Measurements from ENCODE around the gene KTN1.
A peak's percentile ranks its signal among the peaks of the same experiment; 100 is the strongest.

The KTN1 gene
- 362 to 425 (median 397) reads per million in 4 experiments for total RNA-seq

- peak; percentile 64 for DNase-seq
Measured at GRCh38 chr14:55579724-55580469, at the start of gene KTN1. Gene KTN1 (plus strand): TSS chr14:55580207. CDS start chr14:55612049, 31,842 bp downstream.

- no peak for DNase-seq
Measured at GRCh38 chr14:55530464-55530863, 49.5 kb upstream of the KTN1 start.

- DNase-seq = no peak
Measured at GRCh38 chr14:55532645-55533344, 47.2 kb upstream of the KTN1 start.

GRCh38 chr14:55533960-55534359 is 46.0 kb upstream of the KTN1 start:
- DNase-seq = no peak

- DNase-seq = no peak
Measured at GRCh38 chr14:55535516-55536203, 44.3 kb upstream of the KTN1 start.

DNA sequence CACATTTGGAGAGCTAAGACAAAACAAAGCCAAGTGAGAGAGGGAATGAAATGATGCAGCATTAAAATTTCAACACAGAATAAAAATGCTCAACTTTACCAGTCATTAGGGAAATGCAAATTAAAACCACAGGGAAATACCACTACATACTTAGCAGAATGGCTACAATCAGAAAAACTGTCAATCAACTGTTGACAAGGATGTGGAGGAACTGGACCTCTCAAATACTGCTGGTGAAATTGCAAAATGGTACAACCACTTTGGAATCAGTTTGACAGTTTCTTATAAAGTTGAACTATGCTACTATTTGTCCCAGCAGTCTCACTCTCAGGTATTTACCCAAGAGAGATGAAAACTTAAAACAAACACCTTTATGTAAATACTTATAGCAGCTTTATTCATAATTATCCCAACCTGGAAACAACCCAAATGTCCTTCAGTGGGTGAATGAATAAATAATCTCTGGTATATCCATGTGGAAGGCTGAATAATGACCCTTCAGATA is 43.8 kb upstream of the KTN1 start:
- no peak for DNase-seq

- DNase-seq = no peak
Measured at GRCh38 chr14:55537782-55538181, 42.2 kb upstream of the KTN1 start.

GRCh38 chr14:55539975-55540374 is 40.0 kb upstream of the KTN1 start:
- no peak for DNase-seq

DNA sequence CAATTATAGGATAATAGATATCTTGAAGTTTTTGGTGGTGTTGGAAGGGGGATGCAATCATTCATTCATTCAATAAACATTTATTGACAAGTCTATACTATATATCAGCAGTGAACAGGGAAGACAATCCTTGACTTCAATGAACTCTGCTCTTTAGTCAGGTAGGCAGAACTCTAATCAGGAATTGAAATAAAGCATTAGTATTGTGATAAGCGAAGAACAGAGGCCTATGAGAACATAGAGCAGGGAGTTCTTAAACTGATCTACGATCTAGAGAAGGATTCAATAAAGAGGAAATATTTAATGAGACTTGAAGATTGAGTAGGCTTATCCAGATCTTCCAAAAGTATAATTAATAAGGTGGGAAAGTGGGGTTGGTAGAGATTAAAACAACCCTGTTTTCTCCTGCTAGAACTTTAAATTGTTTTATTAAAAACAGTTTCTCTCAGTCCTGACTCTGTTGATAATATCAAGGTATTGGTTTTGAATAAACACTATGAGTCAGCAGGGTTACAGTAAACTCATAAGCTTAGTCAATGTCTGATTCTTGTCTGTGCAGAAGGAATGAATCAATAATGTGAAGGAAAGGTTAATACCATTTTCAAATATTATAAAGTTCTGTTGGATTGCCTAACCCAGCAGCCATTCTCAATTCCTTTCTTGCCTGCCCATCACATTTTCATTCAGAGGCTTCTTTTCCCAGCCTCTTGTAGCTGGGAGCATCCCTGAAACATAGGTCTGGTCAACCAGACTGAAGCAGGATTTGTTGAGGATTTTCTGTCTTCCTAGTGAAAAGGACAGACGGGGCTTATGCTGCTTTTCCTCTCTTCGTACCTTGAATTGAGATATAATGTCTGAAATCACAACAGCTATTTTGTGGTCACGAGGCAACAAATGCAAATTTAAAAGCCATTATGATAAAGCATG is 38.9 kb upstream of the KTN1 start:
- DNase-seq = no peak

DNA sequence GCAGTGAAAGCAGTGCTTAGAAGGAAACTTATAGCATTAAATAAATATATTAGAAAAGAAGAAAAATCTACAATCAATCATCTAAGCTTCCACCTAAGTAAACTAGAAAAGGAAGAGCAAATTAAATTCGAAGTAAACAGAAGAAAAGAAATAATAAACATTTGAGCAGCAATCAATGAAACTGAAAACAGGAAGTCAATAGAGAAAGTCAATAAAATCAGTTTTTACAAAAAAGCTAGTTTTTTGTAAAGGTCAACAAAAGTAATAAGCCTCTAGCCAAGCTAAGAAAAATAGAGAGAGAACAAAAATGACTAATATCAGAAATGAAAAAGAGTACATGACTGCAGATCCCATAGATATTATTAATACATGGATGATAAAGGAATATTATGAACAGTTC is 34.2 kb upstream of the KTN1 start:
- DNase-seq = no peak

GRCh38 chr14:55546212-55546874 is 33.7 kb upstream of the KTN1 start:
- DNase-seq = no peak

DNA sequence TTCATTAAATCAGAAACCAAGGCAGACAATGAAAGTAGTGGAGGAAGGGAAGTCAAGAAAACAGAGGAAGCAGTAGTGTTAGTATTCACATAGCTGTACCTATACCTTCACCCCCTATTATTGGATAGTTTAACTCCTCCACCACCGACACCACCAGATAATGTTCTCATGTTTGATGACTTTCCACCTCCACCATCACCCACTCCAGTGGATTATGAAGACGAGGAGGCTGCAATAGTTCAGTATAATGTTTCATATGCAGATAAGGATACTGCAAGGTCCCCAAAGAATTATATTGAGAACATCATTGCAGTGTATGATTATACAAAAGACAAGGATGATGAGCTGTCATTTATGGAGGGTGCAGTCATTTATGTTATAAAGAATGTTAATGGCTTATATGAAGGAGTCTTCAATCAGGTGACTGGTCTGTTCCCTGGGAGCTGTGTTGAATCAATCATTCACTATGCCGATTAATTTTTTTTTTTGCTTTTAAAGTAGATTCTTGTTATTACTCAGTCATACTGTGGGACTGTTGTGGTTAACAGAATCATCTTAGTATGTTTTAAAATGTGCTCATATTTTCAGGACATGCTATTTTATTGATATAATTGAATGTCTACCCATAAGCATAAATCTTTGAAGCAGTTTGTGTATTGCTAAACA is 32.2 kb upstream of the KTN1 start:
- no peak for DNase-seq

DNA sequence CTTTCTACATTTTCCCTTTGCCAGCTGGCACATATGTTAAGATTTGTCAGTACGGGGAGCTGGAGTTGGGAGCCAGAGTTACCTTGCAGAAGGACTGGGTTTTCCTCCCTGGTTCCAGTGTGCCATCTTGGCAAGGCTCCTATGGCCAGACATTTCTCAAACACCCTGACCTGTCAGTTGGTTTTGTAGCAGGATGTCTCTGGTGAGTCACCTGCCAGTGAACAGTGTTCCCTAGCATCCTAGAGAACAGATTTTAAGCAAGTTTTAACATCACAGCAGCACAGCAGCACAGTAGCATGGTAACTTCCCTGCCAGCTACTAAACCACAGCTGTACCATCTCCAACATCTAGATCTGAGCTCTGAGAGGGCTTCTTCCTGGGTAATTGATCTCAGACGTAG is 26.2 kb upstream of the KTN1 start:
- no peak for DNase-seq

DNA sequence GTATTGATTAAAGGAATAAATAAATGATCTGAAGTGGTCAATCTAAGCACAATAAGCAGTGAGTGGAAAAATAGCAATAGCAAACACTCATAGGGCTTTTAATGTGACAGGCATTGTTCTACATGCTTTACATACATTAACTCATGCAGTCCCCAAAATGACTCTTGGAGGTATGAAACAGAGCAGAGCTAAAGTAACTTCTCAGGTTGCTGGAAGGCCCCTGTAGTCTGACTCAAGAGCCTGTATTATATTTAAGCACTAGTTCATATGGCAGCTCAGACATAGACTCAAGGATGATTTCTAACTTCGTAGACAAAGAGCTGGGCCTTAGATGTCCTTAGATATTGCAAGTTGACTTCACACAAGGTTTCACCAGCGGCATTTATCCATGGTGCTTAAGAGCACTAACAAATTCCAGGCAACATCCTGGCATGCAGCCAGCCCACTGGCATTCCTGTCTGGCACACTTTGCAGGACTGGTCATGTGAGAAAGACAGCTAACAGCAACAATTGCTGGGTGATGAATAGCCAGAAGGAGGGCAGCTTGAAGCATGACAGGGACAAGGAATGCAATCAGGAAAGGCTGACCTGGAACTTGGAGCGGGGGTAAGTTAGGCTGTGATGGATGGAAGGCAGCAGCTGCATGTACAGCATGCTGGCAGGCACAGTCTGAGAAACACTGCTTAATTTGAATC is 22.9 kb upstream of the KTN1 start:
- DNase-seq = no peak

GRCh38 chr14:55562135-55562534 is 17.9 kb upstream of the KTN1 start:
- DNase-seq = no peak

DNA sequence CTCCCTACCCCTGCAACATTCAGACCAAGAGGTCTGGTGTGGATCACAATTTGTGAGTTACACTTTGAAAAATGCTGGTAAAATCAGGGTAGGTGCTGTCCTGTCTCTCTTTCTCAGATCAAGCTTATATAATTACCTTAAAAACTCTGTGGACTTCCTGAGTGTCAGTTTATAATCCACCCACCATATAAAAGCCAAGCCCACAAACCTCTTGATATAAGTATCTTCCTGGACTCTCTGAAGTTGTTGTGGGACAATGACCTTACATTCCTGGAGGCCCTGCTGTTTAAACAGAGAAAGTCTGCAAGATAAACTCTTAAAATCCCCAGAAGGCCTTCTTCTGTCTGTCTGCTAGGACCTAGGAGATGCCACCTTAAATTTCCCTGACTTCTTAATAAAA is 11.4 kb upstream of the KTN1 start:
- DNase-seq = no peak

DNA sequence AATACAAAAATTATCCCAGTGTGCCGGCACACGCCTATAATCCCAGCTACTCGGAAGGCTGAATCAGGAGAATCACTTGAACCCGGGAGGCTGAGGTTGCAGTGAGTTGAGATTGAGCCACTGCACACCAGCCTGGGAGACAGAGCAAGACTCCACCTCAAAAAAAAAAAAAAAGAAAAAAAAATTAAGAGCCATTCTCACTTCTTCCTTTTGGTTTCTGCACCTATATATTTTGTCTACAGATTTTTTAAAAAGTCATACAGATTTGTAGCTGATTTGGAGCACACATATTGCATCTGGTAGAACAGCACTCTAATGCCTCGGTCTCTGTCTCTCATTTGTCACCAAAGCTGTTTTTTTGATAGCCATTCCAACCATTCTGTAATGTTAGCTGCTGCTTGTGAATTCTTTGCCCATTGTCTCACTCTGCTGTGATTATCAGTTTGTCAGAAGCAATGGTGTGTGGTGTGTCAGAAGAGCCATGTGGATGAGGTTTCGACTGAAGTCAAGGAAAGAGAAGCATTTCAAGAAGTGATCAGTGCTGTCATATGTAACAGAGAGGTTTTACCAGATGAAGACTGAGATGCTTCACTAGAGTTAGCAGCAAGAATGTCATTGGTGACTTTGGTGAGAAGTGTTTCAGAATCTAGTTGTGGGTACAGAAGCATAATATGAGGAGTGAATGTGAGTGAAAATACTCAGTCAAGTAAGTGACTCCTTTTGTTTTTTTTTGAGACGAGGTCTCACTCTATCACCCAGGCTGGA is 8.7 kb upstream of the KTN1 start:
- DNase-seq = no peak

- no peak for DNase-seq
Measured at GRCh38 chr14:55572578-55572977, 7.4 kb upstream of the KTN1 start.

GRCh38 chr14:55574988-55575387 is 5.0 kb upstream of the KTN1 start:
- no peak for DNase-seq

DNA sequence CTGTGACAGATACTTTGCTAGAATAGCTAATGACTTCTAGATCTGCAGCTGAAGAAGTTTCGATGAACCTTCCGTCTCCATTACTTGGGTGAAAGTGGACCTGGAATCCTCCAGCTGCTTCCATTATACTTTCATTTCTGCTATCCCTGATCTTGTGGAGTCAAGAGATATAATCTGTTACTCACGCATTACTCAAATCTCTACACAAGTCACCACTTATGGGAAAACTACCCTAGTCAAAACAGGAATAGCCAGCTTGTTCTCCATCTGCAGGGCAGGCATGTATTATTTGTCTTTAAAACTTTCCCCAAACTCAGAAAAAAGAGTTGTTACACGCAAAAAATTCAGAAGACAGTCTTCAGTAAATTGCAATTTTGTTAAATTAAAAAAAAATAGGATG is 2.8 kb upstream of the KTN1 start:
- DNase-seq = no peak

Data from effector CD8-positive, alpha-beta T cell (primary cell).